ELR (cell line): ENCODE data around the gene MOB2.
"Not testable (repeated sequence)": the region's sequence is repeated elsewhere in the genome, so short reads cannot be mapped to it uniquely, and the experiment has no call there.

Source experiments
- DNase-seq: peaks from one replicate; pipeline ENCODE4 v3.0.0-alpha.2; 2015; ENCODE audit warnings: low read depth

The MOB2 gene

DNA sequence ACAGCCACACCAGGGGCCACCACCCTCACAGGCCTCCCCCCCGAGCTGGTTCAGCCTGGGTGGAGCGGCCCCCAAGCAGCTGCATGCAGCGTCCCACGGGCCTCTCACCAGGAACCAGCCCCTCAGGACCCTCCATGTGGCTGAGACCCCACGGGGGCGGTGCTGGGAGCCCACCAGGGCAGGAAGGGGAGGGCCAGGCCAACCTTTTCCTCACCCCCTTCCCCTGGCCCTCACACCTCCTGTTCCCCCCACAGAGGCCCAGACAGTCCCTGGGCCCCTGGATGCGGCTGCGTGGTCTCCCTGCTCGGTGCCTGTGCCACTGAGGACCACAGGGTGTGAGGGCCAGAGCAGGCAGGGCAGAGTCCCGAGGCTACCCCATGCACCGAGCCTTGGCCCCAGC, 46.5 kb downstream of the MOB2 start:
- no peak for DNase-seq

DNA sequence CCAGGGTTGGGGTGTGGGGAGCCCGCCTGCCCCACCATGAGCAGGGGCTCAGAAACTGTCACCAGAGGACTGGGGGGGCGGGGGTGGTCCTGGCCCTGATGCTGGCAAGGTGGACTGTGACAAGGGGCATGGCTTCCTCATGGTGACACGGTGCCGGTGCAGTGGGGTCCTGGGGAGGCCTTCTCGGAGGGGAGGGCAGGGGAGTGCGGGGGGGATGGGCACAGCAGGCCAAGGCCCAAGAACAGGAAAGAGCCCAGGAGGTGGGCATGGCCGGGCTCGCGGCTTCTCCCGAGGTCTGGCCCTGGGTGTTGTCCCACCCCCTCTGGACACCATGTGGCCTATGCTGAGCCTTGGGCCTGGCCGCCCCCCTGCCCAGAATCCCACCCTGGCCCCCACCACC, 47.2 kb downstream of the MOB2 start:
- DNase-seq, result no peak

DNA sequence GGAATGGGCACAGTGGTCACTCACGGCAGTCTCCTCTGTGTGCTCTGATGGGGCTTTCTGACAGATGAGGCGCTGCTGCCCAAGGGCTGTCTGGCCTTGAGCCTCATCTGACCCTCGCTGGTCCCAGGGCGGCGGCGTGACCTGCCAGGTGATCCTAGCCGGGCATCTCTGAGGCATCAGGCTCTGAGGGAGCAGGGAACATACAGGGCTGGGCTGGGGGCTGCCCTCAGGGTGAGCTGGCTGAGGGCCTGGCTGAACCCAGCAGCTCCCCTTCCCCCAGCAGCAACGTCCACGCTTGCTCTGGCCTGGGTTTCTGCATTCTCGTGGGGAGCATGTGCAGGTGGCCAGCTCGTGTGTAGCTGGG, 47.6 kb downstream of the MOB2 start:
- no peak for DNase-seq

DNA sequence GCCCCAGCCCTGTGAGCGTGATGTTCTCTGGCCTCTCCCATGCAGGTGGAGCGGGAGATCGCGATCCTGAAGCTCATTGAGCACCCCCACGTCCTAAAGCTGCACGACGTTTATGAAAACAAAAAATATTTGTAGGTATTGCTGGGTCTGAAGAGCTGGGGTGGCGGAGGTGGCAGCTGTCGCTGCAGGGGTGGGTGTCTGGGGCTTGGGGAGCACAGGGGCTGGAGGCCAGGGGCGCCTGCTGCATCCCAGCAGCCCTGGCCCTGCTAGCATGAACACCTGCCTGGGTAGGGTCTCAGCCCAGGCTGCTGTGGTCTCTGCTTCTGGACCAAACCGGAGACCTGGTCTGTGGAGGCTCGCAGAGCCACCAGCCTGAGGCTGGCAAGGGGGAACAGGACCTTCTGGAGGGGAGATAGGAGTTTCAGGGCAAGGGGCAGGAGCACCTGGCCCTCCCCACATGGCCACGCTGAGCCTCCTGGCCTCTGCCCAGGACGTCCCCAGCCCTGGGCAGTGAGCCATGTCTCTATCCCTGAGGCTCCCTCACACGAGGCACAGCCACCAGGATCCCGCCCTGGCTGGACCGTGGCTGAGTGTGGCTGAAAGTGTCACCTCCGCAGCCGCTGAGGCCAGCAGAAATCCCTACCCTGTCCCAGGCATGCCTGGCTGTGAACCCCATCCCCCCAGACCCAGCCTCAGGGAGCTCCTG, 48.2 kb downstream of the MOB2 start:
- no peak for DNase-seq

DNA sequence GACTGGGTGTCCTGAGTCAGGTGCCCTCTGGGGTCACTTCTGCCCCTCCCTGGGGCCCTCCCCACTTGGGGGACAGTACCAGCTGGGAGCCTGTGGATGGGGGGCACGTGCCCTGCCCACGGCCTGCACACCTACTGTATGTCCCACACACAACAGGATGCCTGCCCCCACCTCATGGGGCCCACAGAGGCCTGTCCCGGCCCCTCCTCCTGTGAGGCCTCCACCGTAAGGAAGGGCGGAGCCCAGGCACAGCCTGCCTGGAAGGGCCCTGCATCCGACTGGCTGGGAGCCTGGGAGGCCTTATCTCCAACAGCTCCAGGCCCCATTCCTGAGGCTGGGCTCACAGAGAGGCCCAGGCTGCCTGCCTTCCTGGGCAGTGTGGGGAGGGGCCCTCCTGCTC, 49.1 kb downstream of the MOB2 start:
- DNase-seq, result peak; percentile 32

DNA sequence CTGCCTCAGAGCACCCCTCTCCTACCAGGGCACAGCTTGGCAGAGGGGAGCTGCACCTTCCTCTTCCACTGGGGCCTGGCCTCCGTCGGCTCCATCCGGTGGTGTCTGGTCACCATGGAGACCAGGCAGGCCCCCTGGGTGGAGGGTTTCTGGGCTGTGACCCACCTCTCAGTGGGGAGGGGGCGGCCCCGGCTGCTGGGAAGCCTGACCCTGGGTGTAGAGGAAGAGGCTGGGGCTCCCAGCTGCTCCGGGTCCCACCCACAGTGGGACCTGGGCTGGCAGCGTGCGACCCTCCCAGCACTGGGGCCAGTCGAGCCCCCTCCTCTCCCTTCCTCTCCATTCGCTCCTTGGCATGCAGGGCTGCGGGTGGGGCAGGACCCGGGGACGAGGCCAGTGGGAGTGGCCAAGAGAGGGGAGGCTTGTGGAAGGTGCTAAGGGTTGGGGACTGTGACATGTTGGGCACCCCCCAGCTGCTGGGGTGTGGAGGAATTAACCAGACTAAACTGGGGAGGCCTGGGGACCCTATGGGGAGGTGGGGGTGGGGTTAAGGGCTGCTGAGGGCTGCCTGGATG, 50.0 kb downstream of the MOB2 start:
- DNase-seq, result no peak

DNA sequence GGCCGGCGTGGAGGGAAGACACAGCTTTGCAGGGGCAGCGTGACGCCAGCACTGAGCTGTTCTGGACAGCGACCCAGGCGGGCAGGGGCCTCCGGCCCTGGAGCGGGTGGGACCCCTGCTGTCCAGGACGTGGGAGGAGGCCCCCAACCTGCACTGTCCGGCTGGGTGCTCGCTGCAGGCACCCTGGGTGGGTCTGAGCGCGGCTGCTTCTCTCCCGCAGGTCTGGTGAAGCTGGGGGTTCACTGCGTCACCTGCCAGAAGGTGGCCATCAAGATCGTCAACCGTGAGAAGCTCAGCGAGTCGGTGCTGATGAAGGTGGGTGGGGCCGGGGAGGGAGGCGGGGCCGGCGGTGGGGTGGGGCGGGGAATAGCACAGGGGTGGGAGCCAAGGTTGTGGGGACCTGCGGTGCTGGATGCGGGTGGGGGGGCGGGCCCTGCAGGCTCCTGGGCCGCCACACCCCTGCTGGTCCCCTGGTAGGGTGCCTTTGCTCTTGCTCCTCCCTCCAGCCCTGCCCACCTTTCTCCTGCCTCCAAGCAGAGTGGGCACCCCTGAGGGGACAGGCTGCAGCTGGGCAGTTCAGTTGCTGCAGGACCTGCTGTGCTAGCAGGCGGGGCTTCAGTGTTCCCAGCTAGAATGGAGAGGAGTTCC, 50.6 kb downstream of the MOB2 start:
- DNase-seq, result no peak

DNA sequence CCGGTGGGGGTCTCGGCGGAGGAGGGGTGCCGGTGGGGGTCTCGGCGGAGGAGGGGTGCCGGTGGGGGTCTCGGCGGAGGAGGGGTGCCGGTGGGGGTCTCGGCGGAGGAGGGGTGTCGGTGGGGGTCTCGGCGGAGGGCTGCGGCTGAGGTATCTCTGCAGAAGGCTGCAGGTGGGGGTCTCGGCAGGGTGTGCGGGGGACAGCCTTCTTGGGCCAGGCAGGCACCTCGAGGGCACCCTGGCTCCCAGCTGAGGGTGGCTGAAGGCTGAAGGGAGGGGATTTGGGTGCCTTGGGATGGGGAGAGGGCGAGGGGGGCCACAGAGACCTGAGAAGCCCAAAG, 51.1 kb downstream of the MOB2 start:
- DNase-seq, result not testable (repeated sequence)

DNA sequence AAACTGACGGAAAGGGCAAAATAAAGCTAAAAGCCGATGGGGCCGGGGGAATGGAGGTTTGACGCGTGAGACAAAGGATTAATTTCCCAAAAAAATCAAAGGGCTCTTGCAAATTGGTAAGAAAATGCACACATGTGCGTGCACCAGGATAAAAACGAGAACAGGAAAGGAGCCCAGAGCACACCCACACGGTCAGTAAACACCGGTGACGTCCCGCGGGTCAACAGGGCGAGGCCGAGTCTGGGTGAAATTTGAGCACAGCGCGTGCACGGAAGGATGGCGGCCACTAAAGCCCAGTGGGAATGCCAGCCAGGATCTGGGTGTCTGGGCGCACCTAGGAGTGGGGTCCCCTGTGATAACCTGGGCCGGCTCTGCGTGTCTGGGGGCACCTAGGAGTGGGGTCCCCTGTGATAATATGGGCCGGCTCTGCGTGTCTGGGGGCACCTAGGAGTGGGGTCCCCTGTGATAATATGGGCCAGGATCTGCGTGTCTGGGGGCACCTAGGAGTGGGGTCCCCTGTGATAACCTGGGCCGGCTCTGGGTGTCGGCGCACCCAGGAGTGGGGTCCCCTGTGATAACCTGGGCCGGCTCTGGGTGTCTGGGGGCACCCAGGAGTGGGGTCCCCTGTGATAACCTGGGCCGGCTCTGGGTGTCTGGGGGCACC, 52.5 kb downstream of the MOB2 start:
- no peak for DNase-seq

DNA sequence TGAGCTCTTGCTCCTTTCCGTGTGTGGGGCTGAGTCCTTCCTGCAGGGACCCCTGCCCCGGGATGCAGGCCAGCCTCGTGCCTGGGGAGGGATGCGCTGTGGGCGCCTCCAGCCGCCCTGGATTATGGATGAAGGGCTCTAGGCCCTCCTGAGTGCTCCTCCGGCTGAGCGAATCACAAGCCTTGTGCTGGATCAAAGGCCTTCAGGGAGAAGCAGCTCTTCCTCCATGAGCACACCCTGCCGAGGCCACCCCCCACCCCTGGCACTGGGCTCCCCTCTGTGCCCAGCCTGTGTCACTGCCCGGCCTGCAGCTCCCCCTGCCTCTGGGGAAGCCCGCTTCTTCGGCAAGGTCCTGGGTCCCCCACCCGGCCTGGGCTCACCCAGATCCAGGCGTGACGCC, 53.0 kb downstream of the MOB2 start:
- DNase-seq, result no peak

DNA sequence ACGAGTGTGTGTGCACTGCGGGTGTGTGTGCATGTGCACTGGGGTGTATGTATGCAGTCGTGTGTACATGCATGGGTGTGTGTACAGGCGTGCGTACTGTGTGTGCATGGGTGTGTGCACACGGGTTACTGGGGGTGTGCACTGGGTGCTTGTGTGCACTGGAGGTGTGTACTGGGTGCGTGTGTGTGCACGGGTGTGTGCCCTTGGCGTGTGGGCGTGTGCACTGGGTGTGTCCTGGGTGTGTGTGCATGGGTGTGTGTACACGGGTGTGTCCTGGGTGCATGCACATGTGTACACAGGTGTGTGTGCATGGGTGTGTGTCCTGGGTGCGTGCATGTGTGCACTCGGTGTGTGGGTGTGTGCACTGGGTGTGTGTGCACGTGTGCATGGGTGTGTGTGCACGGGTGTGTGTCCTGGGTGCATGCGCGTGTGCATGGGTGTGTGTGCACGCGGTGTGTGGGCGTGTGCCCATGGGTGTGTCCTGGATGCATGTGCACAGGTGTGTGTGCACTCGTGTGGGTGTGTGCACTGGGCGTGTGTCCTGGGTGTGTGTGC, 57.7 kb downstream of the MOB2 start:
- no peak for DNase-seq

DNA sequence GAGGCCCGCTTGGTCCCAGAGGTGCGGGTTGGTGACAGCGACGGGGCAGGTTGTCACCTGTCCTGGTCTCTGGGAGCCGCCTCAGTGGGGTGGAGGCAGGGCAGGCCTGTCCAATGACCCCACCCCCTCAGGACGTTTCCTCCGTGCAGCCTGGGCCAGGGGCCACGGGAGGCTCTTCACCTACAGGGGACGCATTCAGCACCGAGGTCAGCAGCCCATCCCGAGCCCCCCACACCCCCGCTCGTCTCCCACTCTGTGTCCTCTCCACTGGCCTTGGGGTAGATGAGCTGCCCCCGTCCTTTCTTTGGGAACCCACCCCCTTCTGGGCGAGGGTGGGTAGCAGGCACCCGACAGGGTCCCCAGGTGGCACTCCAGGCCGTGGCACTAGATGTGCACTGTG, 61.1 kb downstream of the MOB2 start:
- no peak for DNase-seq

DNA sequence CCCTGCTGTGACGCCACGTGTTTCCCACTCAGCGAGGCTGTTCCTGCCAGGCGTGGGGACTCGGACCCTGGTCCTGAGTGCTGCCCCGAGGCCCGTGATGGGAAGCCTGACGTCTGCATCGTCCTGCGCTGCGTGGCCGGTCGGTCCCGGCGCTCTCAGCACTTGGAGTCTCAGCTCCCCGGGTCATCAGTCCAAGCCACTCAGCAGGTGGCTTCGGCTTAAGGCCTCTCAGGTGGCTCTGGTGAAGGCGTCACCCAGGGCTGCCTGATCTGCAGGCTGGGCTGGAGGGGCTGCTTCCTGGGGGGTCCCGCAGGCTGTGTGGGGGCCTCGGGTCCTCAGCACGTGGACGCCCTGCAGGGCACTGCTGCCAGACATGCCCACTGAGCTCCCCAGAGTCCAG, 61.6 kb downstream of the MOB2 start:
- DNase-seq, result no peak

DNA sequence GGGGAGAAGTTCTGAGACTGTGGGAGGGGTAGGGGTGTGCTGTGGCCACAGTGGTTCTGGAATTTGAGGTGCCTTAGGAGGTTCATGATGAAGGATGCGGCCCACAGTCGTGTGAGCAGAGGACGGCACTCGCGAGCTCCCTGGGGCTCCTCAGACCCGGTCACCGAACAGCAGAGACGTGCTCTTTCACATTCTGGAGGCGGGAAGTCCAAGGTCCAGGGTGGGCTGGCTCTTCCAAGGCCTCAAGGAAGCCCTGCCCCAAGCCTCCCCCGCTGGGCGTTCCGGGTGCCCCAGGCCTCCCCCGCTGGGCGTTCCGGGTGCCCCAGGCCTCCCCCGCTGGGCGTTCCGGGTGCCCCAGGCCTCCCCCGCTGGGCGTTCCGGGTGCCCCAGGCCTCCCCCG, 63.2 kb downstream of the MOB2 start:
- not testable (repeated sequence) for DNase-seq

DNA sequence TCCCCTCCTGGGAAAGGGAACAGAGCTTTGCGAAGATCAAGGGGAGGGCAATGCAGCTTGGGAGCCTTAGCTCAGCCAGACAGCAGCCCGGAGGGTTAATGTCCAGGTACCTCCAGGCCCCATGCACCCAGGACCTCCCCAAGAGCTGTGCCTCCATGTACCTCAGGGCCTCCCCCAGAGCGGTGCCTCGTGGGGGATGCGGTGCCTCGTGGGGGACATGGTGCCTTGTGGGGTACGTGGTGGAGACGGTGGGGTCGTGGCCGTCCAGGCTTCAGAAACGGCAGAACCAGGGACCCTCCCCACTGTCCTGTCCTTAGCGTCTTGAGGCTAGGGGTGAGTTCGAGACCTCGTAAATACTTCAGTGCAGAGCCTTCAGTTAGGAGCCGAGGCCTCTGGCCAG, 63.6 kb downstream of the MOB2 start:
- no peak for DNase-seq

DNA sequence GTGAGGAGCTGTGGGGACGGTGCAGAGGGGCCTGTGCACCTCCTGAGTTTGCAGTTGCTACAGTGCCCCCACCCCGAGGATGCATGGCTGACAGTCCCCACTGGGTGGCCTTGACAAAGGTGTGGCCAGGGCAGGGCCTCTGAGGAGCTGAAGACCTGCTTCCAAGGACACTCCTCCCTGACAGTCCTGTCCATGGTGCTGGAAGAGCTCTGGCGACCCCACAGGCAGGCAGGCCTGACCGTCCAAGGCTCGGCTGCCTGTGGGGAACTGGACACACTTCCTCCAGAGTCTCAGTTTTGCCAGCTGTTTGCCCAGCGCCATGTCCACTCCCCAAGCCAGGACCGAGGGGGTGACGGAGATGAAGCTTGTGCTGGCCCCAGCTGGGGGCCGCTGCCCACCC, 64.1 kb downstream of the MOB2 start:
- peak; percentile 7 for DNase-seq

DNA sequence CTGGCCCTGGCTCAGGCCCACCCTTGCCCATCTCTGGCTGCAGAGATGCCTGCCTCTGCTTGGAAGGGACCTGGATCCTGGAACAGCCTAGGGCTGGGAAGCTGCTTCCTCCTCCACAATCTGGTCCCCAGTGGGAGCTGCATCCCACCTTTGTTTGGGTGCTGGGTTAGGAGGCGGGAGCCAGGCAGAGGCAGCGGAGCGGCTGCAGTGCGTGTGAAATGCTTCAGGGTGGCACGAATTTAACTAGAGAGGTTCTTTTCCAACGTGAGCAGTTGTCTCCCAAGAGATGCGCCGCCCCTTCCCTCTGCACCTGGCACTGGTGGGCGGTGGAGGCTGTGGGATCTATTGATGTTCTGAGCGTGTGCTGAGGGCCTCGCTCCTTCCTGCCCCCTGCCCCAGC, 65.3 kb downstream of the MOB2 start:
- no peak for DNase-seq

DNA sequence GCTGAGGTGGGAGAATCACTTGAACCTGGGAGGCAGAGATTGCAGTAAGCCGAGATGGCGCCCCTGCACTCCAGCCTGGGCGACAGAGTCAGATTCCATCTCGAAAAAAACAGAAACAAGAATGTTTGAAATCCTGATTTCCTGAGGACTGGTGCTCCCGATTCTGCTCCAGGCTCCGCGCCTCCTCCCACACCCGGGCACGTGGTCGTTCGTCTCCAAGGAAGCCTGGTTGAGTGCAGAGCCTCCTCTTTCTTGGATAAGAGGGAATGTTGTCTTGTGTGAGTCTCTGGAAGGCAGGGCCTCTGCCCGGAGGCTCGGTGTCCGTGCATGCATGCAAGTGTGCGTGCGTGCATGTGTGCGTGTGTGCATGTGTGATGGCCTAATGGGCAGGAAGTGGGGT, 66.8 kb downstream of the MOB2 start:
- no peak for DNase-seq
